H1 (cell line): ENCODE data around the gene ENPP1. TPM values are rescaled to one million over a fixed set of nuclear protein-coding genes. Genes with fewer than 3 reads are reported as not detected.

Source experiments
- CTCF ChIA-PET: fragments of 300-600 bp; sonication (Branson Sonifier 250); formaldehyde crosslinking; loops from one replicate; lab custom pipeline; 2021; ENCODE audit not compliant: partially characterized antibody; lab: Charles Lee
- POLR2A ChIA-PET: fragments of 300-600 bp; sonication (Branson Sonifier 250); formaldehyde crosslinking; loops from one replicate; lab custom pipeline; 2021; ENCODE audit warnings: inconsistent platforms; ENCODE audit not compliant: partially characterized antibody; lab: Charles Lee
- DNase-seq, 2 experiments: peaks; one replicate each; pipeline versions ENCODE4 v3.0.0 to v3.0.0-alpha.2; 2010 to 2022; ENCODE audit warnings: low spot score in 2 of 2, low read depth in 1 of 2, mixed read lengths in 1 of 2
- FAIRE-seq: peaks from 2 replicates; lab custom pipeline; 2011; peaks lifted over from hg19 to GRCh38; lab: Jason Lieb, UNC
- H2AFZ ChIP-seq: 2 replicates; pipeline ENCODE4 v1.8.1; 2012; ENCODE audit warnings: low read length, inconsistent platforms
- H2AK5ac ChIP-seq: 2 replicates; pipeline ENCODE4 v1.6.1; 2013; ENCODE audit warnings: low read depth, low read length
- H2BK120ac ChIP-seq: replicated peaks from 2 replicates; pipeline ENCODE3; 2013; ENCODE audit warnings: low read depth, low read length, inconsistent platforms
- H2BK12ac ChIP-seq: 2 replicates; pipeline ENCODE4 v1.6.1; 2013; ENCODE audit warnings: low read depth, low read length
- H2BK15ac ChIP-seq: 2 replicates; pipeline ENCODE4 v1.6.1; 2013; ENCODE audit warnings: low read length
- H2BK20ac ChIP-seq: 2 replicates; pipeline ENCODE4 v1.6.1; 2013; ENCODE audit warnings: low read length
- H2BK5ac ChIP-seq: 2 replicates; pipeline ENCODE4 v1.6.1; 2013; ENCODE audit warnings: low read depth, low read length
- H3K14ac ChIP-seq: 2 replicates; pipeline ENCODE4 v1.6.1; 2013; ENCODE audit warnings: inconsistent platforms; ENCODE audit not compliant: insufficient read length
- H3K18ac ChIP-seq: 2 replicates; pipeline ENCODE4 v1.6.1; 2013; ENCODE audit warnings: low read length; ENCODE audit errors: extremely low read depth
- H3K23ac ChIP-seq: 2 replicates; pipeline ENCODE4 v1.6.1; 2013; ENCODE audit warnings: inconsistent platforms; ENCODE audit not compliant: insufficient read length
- H3K23me2 ChIP-seq: 2 replicates; pipeline ENCODE4 v1.6.1; 2013; ENCODE audit warnings: low read depth, low read length
- H3K27ac ChIP-seq: 2 replicates; pipeline ENCODE4 v1.6.1; 2011; ENCODE audit warnings: low read depth, low read length, inconsistent platforms
- H3K27me3 ChIP-seq, 4 experiments: replicated peaks in 1 of 4; 1 replicate in 1 of 4; 2 replicates in 3 of 4; pipeline versions ENCODE4 v1.6.1 to v1.8.1; 2011 to 2013; ENCODE audit warnings: low read length in 3 of 4, mild to moderate bottlenecking in 3 of 4, inconsistent platforms in 2 of 4, mixed read lengths in 2 of 4, moderate library complexity in 1 of 4; ENCODE audit not compliant: control insufficient read depth in 3 of 4, insufficient read depth in 3 of 4; ENCODE audit errors: extremely low read depth in 1 of 4
- H3K36me3 ChIP-seq, 4 experiments: 2 replicates each; pipeline versions ENCODE4 v1.6.1 to v1.8.1; 2011 to 2013; ENCODE audit warnings: mild to moderate bottlenecking in 4 of 4, low read length in 3 of 4, moderate library complexity in 2 of 4, control low read depth in 1 of 4, inconsistent platforms in 1 of 4; ENCODE audit not compliant: insufficient read depth in 4 of 4, control insufficient read depth in 2 of 4
- H3K4ac ChIP-seq: replicated peaks from 2 replicates; pipeline ENCODE3; 2013; ENCODE audit warnings: low read length, low read depth, mixed read lengths, inconsistent platforms; ENCODE audit not compliant: insufficient read length
- H3K4me1 ChIP-seq, 4 experiments: replicated peaks in 1 of 4; 1 replicate in 1 of 4; 2 replicates in 3 of 4; pipeline versions ENCODE4 v1.6.1 to v1.8.1; 2011 to 2013; ENCODE audit warnings: low read length in 3 of 4, inconsistent platforms in 2 of 4, mixed read lengths in 1 of 4; ENCODE audit not compliant: insufficient read depth in 4 of 4, control insufficient read depth in 3 of 4
- H3K4me2 ChIP-seq, 2 experiments: 2 replicates each; pipeline versions ENCODE4 v1.6.1 to v1.8.1; 2011 to 2013; ENCODE audit warnings: low read depth in 2 of 2, low read length in 2 of 2, control low read depth in 1 of 2, inconsistent platforms in 1 of 2, mild to moderate bottlenecking in 1 of 2; ENCODE audit not compliant: insufficient read depth in 1 of 2
- H3K4me3 ChIP-seq, 4 experiments: fragments of 200-600, 300-600 bp in 1 of 4; sonication (generic), shearing (Covaris generic), sonication (Bioruptor Twin) in 1 of 4; 2 replicates each; pipeline versions ENCODE4 v1.5.1 to v1.8.1; 2011 to 2016; ENCODE audit warnings: low read length in 4 of 4, low read depth in 3 of 4, control low read depth in 2 of 4, inconsistent platforms in 2 of 4, mild to moderate bottlenecking in 2 of 4, mixed read lengths in 1 of 4, moderate library complexity in 1 of 4; ENCODE audit not compliant: insufficient read depth in 2 of 4; ENCODE audit errors: extremely low read depth in 1 of 4
- H3K56ac ChIP-seq: replicated peaks from 2 replicates; pipeline ENCODE3; 2013; ENCODE audit warnings: low read depth, mild to moderate bottlenecking, mixed read lengths, low read length, inconsistent platforms; ENCODE audit not compliant: insufficient read length
- H3K79me1 ChIP-seq: 2 replicates; pipeline ENCODE4 v1.6.1; 2013; ENCODE audit warnings: low read depth, low read length, control low read depth
- H3K79me2 ChIP-seq, 2 experiments: 2 replicates each; pipeline versions ENCODE4 v1.6.1 to v1.8.1; 2012 to 2013; ENCODE audit warnings: low read length in 2 of 2, mild to moderate bottlenecking in 2 of 2, inconsistent platforms in 1 of 2; ENCODE audit not compliant: insufficient read depth in 2 of 2, control insufficient read depth in 1 of 2
- H3K9ac ChIP-seq, 4 experiments: replicated peaks in 1 of 4; 1 replicate in 1 of 4; 2 replicates in 3 of 4; pipeline versions ENCODE4 v1.6.1 to v1.8.1; 2011 to 2013; ENCODE audit warnings: low read depth in 3 of 4, low read length in 3 of 4, control low read depth in 2 of 4, mild to moderate bottlenecking in 2 of 4, moderate library complexity in 2 of 4, inconsistent platforms in 1 of 4; ENCODE audit errors: extremely low read depth in 1 of 4
- H3K9me3 ChIP-seq, 2 experiments: 2 replicates each; pipeline versions ENCODE4 v1.6.1 to v1.8.1; 2012 to 2013; ENCODE audit warnings: mild to moderate bottlenecking in 2 of 2, moderate library complexity in 2 of 2, control low read depth in 1 of 2, inconsistent platforms in 1 of 2, low read depth in 1 of 2, low read length in 1 of 2, mixed read lengths in 1 of 2; ENCODE audit not compliant: insufficient read depth in 2 of 2
- H4K20me1 ChIP-seq, 2 experiments: replicated peaks in 1 of 2; 2 replicates each; pipeline versions ENCODE3 to v1.8.1; 2011 to 2013; ENCODE audit warnings: inconsistent platforms in 2 of 2, low read length in 2 of 2, mild to moderate bottlenecking in 1 of 2; ENCODE audit not compliant: insufficient read depth in 2 of 2, control insufficient read depth in 1 of 2
- H4K5ac ChIP-seq: 2 replicates; pipeline ENCODE4 v1.6.1; 2013; ENCODE audit warnings: low read length, low read depth, mixed read lengths, inconsistent platforms; ENCODE audit not compliant: insufficient read length
- H4K8ac ChIP-seq: 2 replicates; pipeline ENCODE4 v1.8.0; 2013; ENCODE audit warnings: mild to moderate bottlenecking, moderate library complexity, low read length, inconsistent platforms; ENCODE audit not compliant: insufficient read depth; ENCODE audit errors: extremely low read depth
- H4K91ac ChIP-seq: replicated peaks from 2 replicates; pipeline ENCODE3; 2013; ENCODE audit warnings: low read length, mixed read lengths, inconsistent platforms; ENCODE audit not compliant: insufficient read length
- ATF3 ChIP-seq: IDR thresholded peaks from 2 replicates; pipeline ENCODE4 v1.6.1; 2011; ENCODE audit warnings: low read depth, mild to moderate bottlenecking, low read length; ENCODE audit not compliant: insufficient read depth
- BCL11A ChIP-seq, 2 experiments: IDR thresholded peaks; one replicate each; pipeline ENCODE4 v1.6.1; 2011; ENCODE audit warnings: low read depth in 2 of 2, low read length in 2 of 2, mild to moderate bottlenecking in 2 of 2
- PHF8 ChIP-seq: fragments of 200-600 bp; sonication (generic); conservative IDR thresholded peaks from 2 replicates; pipeline ENCODE4 v1.7.1; 2012; ENCODE audit warnings: low read depth, mild to moderate bottlenecking, inconsistent platforms, low read length, moderate library complexity
- RBBP5 ChIP-seq: IDR thresholded peaks from 2 replicates; pipeline ENCODE4 v1.7.1; 2012; ENCODE audit warnings: low read depth, mild to moderate bottlenecking, inconsistent platforms, low read length, moderate library complexity, borderline replicate concordance
- RNF2 ChIP-seq: fragments of 200-900, 300-1000 bp; sonication (generic); IDR thresholded peaks from 2 replicates; pipeline ENCODE4 v1.7.1; 2016; ENCODE audit warnings: borderline replicate concordance, low read depth, mild to moderate bottlenecking, antibody characterized with exemption, low read length; ENCODE audit not compliant: poor library complexity, severe bottlenecking; ENCODE audit errors: missing control alignments
- SIRT6 ChIP-seq: IDR thresholded peaks from one replicate; pipeline ENCODE4 v1.7.1; 2012; ENCODE audit warnings: low read length, inconsistent platforms
- SP2 ChIP-seq: IDR thresholded peaks from 2 replicates; pipeline ENCODE4 v1.6.1; 2012; ENCODE audit warnings: mild to moderate bottlenecking, low read length, inconsistent platforms
- SRF ChIP-seq: IDR thresholded peaks from 2 replicates; pipeline ENCODE4 v1.6.1; 2011; ENCODE audit warnings: mild to moderate bottlenecking, low read depth, low read length, moderate library complexity
- TAF7 ChIP-seq: optimal IDR thresholded peaks from 2 replicates; pipeline ENCODE3; 2011; ENCODE audit warnings: low read depth, mild to moderate bottlenecking, inconsistent platforms, low read length, moderate library complexity, borderline replicate concordance
- TCF12 ChIP-seq: IDR thresholded peaks from 2 replicates; pipeline ENCODE4 v1.6.1; 2011; ENCODE audit warnings: low read depth, mild to moderate bottlenecking, low read length
- WGBS, 2 experiments: shearing (Covaris generic) in 1 of 2; methylation state at CpG; one replicate each; pipeline versions ENCODE4 v1.1.6 to v1.1.7; 2013 to 2015; ENCODE audit warnings: low lambda C conversion rate in 2 of 2, mixed read lengths in 2 of 2, inconsistent platforms in 1 of 2, low coverage in 1 of 2, missing lambda C conversion rate in 1 of 2; ENCODE audit not compliant: insufficient replicate concordance in 2 of 2, insufficient coverage in 1 of 2, insufficient read length in 1 of 2; ENCODE audit errors: extremely low coverage in 1 of 2, missing lambda C conversion rate in 1 of 2; 5-methylcytosine and 5-hydroxymethylcytosine counted together
- polyA plus RNA-seq, 7 experiments: library from polyadenylated mRNA; depleted of rRNA in 3 of 7; stranded (reverse) in 5 of 7; unstranded in 2 of 7; fragments of >200 nt in 5 of 7; fragments of 200-250 nt in 2 of 7; gene quantifications; 1 replicate in 5 of 7; 2 replicates in 1 of 7; 4 replicates in 1 of 7; pipeline versions ENCODE4 v1.2.1 to v1.2.3, GENCODE V29; 2011 to 2013; ENCODE audit warnings: missing spikeins in 2 of 7, mixed read lengths in 2 of 7
- total RNA-seq: library from RNA; stranded (reverse); fragmentation: NEBNext Ultra II Directional; extraction: Animal tissue kit (Norgen Biotek cat#: 25700); gene quantifications from 2 replicates; pipeline ENCODE4 v1.2.1, GENCODE V29; 2021
- TF ChIP-seq, protein P1 (sequence below), 3 experiments: IDR thresholded peaks; 1 replicate in 2 of 3; 2 replicates in 1 of 3; pipeline versions ENCODE4 v1.5.1 to v1.6.1; 2011; ENCODE audit warnings: low read length in 3 of 3, mild to moderate bottlenecking in 3 of 3, inconsistent platforms in 2 of 3, low read depth in 1 of 3, moderate library complexity in 1 of 3; ENCODE audit not compliant: insufficient read depth in 1 of 3; ENCODE audit errors: control extremely low read depth in 1 of 3

Gene ENPP1
- total and polyA plus RNA-seq, 2 of the 8 experiments (the other 6 are each of a cell fraction or from before 2014, with no cell fraction given), result 10.1 to 39.1 TPM

- Histone ChIP-seq H2BK12ac (no peak overlapping the region), H3K36me3 (no peaks in the 10 kb centered on the region), H3K4me2 (no peak overlapping the region), H2BK20ac (no peak overlapping the region), H3K27ac (no peak overlapping the region), H3K79me1 (peaks cover 2% of the 10 kb centered on the region; the same call in 1 of the 2 replicates), H3K23ac (no peak overlapping the region), H2BK120ac (no peak overlapping the region), H3K14ac (no peak overlapping the region), H4K5ac (no peak overlapping the region), H3K23me2 (no peaks in the 10 kb centered on the region), H3K79me2 (no peaks in the 10 kb centered on the region; a peak in 1 of 4 replicates), H3K9ac (no peak overlapping the region), H3K9me3 (no peaks in the 10 kb centered on the region), H2AK5ac (no peak overlapping the region), H3K27me3 (no peaks in the 10 kb centered on the region), H3K4ac (no peak overlapping the region), H3K4me3 (no peak overlapping the region), H2BK15ac (no peak overlapping the region), H4K20me1 (peaks cover 0 to 1% of the 10 kb centered on the region in 2 experiments), H4K8ac (no peak overlapping the region), H4K91ac (no peak overlapping the region), H3K56ac (no peak overlapping the region), H3K4me1 (peaks cover 0 to 4% (median 0%) of the 10 kb centered on the region in 4 experiments; a peak in 2 of 7 replicates), H2BK5ac (no peak overlapping the region), H3K18ac (no peak overlapping the region), H2AFZ (no peak overlapping the region)
- DNase-seq, result no peak
- CTCF ChIA-PET, result no interaction called here
- FAIRE-seq, result no peak
- POLR2A ChIA-PET, result no interaction called here
- 89% methylated on average over 7 of the region's 7 CpGs; no CpG with 5 or more reads in 1 of the 2 experiments for WGBS, 2 experiments
- TF ChIP-seq BCL11A (IDR thresholded peaks at IDR 0.05; ENCODE audit: low read depth in 2 of 2, low read length in 2 of 2) (no peak), RNF2 (no peak), SRF (no peak), PHF8 (no peak), RBBP5 (no peak), TCF12 (no peak), TAF7 (no peak), SP2 (no peak), SIRT6 (no peak), ATF3 (no peak)
- TF ChIP-seq, protein P1, sequence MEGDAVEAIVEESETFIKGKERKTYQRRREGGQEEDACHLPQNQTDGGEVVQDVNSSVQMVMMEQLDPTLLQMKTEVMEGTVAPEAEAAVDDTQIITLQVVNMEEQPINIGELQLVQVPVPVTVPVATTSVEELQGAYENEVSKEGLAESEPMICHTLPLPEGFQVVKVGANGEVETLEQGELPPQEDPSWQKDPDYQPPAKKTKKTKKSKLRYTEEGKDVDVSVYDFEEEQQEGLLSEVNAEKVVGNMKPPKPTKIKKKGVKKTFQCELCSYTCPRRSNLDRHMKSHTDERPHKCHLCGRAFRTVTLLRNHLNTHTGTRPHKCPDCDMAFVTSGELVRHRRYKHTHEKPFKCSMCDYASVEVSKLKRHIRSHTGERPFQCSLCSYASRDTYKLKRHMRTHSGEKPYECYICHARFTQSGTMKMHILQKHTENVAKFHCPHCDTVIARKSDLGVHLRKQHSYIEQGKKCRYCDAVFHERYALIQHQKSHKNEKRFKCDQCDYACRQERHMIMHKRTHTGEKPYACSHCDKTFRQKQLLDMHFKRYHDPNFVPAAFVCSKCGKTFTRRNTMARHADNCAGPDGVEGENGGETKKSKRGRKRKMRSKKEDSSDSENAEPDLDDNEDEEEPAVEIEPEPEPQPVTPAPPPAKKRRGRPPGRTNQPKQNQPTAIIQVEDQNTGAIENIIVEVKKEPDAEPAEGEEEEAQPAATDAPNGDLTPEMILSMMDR (IDR thresholded peaks at IDR 0.05; ENCODE audit: control extremely low read depth in 1 of 3, insufficient read depth in 1 of 3, low read depth in 1 of 3, low read length in 3 of 3), result no peak
These were observed 32.6 kb downstream of the ENPP1 start for GRCh38 chr6:131840441-131840840.
